C4-2B (cell line): ENCODE data around the gene RFPL3.
"Not testable (repeated sequence)": the region's sequence is repeated elsewhere in the genome, so short reads cannot be mapped to it uniquely, and the experiment has no call there.

ENCODE experiments used
- CTCF ChIP-seq: fragments of 450-650 bp; conservative IDR thresholded peaks from 2 replicates; pipeline ENCODE4 v1.5.1; 2017; ENCODE audit warnings: mild to moderate bottlenecking
- ZFX ChIP-seq: fragments of 450-650 bp; IDR thresholded peaks from 2 replicates; pipeline ENCODE4 v1.6.1; 2017

- TF ChIP-seq CTCF, ZFX: not testable (repeated sequence)
These were observed 2.4 kb downstream of the RFPL3 start for GRCh38 chr22:32360096-32360495.
